HCT116 (cell line): Measurements from ENCODE around the gene NSMF. TPM values are rescaled to one million over a fixed set of nuclear protein-coding genes. Genes with fewer than 3 reads are reported as not detected.
A peak's percentile ranks its signal among the peaks of the same experiment; 100 is the strongest.

ENCODE experiments used
- ATAC-seq: fragments of 200-7000 bp; cut with Tn5 transposase; 2 replicates; pipeline ENCODE4 v1.9.1; 2020; ENCODE audit warnings: mild to moderate bottlenecking, moderate library complexity
- BruUV-seq: library from RNA; stranded (reverse); fragments of 400-500 nt; replicated peaks from 2 replicates; lab custom pipeline; 2021; lab: Mats Ljungman, UMichigan
- CTCF ChIA-PET: fragments of 300-600 bp; sonication (Branson Sonifier 250); formaldehyde crosslinking; loops from one replicate; lab custom pipeline; 2021; ENCODE audit warnings: antibody characterized with exemption; lab: Charles Lee
- POLR2A ChIA-PET: fragments of 300-600, 350-600 bp; sonication (Branson Sonifier 250); formaldehyde crosslinking; loops from one replicate; lab custom pipeline; 2021; ENCODE audit warnings: antibody characterized with exemption; lab: Charles Lee
- RAD21 ChIA-PET, 2 experiments: fragments of 300-600 bp; sonication (Branson Sonifier 250); formaldehyde crosslinking; loops; one replicate each; lab custom pipeline; 2023; ENCODE audit warnings: low total read pairs in 2 of 2; ENCODE audit not compliant: uncharacterized antibody in 2 of 2, unreplicated experiment in 2 of 2, low non-redundant PET in 1 of 2; lab: Charles Lee
- DNase-seq: peaks from one replicate; pipeline ENCODE4 v3.0.0-alpha.2; 2010; ENCODE audit warnings: low read depth, low spot score
- H2AFZ ChIP-seq: fragments of 200-600 bp; shearing (Covaris generic), sonication (generic); 2 replicates; pipeline ENCODE4 v1.6.1; 2017; ENCODE audit warnings: low read depth, mixed run types, mixed read lengths, antibody characterized with exemption, low read length; ENCODE audit not compliant: poor library complexity, severe bottlenecking
- H3K27ac ChIP-seq: 2 replicates; pipeline ENCODE4 v1.5.1; 2012; ENCODE audit warnings: low read depth, low read length
- H3K27me3 ChIP-seq: fragments of 200-600 bp; sonication (generic); 2 replicates; pipeline ENCODE4 v1.6.1; 2016; ENCODE audit warnings: mixed run types, low read length, mixed read lengths; ENCODE audit not compliant: insufficient read depth
- H3K36me3 ChIP-seq, 2 experiments: fragments of 200-500 bp in 1 of 2; fragments of 200-600 bp in 1 of 2; sonication (Bioruptor generic) in 1 of 2; sonication (generic) in 1 of 2; 2 replicates each; pipeline versions ENCODE4 v1.5.1 to v1.6.1; 2014 to 2016; ENCODE audit warnings: low read length in 2 of 2, inconsistent platforms in 1 of 2, mixed read lengths in 1 of 2, mixed run types in 1 of 2; ENCODE audit not compliant: insufficient read depth in 2 of 2, control insufficient read depth in 1 of 2
- H3K4me1 ChIP-seq, 2 experiments: fragments of 200-600 bp in 1 of 2; sonication (generic) in 1 of 2; 2 replicates each; pipeline versions ENCODE4 v1.5.1 to v1.6.1; 2012 to 2017; ENCODE audit warnings: low read length in 2 of 2, inconsistent platforms in 1 of 2, mild to moderate bottlenecking in 1 of 2, mixed read lengths in 1 of 2, mixed run types in 1 of 2, moderate library complexity in 1 of 2; ENCODE audit not compliant: insufficient read depth in 2 of 2, control insufficient read depth in 1 of 2
- H3K4me2 ChIP-seq: fragments of 200-600 bp; sonication (generic); 2 replicates; pipeline ENCODE4 v1.6.1; 2017; ENCODE audit warnings: mixed run types, low read length, mixed read lengths
- H3K4me3 ChIP-seq, 2 experiments: fragments of 200-600 bp in 1 of 2; sonication (generic) in 1 of 2; replicated peaks in 1 of 2; 2 replicates each; pipeline ENCODE4 v1.5.1; 2011 to 2016; ENCODE audit warnings: low read length in 2 of 2, control low read depth in 1 of 2, low read depth in 1 of 2, mild to moderate bottlenecking in 1 of 2, mixed read lengths in 1 of 2, mixed run types in 1 of 2
- H3K79me2 ChIP-seq: fragments of 200-600 bp; sonication (generic); 2 replicates; pipeline ENCODE4 v1.6.1; 2017; ENCODE audit warnings: mild to moderate bottlenecking, mixed run types, low read length, moderate library complexity, mixed read lengths; ENCODE audit not compliant: insufficient read depth
- H3K9ac ChIP-seq: fragments of 200-600 bp; sonication (generic); 2 replicates; pipeline ENCODE4 v1.6.1; 2016; ENCODE audit warnings: low read length, mixed read lengths
- H3K9me2 ChIP-seq: fragments of 200-600 bp; sonication (generic), shearing (Covaris generic); 2 replicates; pipeline ENCODE4 v1.6.1; 2017; ENCODE audit warnings: mixed run types, mild to moderate bottlenecking, moderate library complexity; ENCODE audit not compliant: insufficient read depth
- H3K9me3 ChIP-seq, 2 experiments: fragments of 200-500 bp in 1 of 2; fragments of 200-600 bp in 1 of 2; sonication (Bioruptor generic) in 1 of 2; sonication (generic) in 1 of 2; 2 replicates each; pipeline ENCODE4 v1.6.1; 2014 to 2017; ENCODE audit warnings: low read length in 2 of 2, mixed read lengths in 2 of 2, inconsistent platforms in 1 of 2, low read depth in 1 of 2, mild to moderate bottlenecking in 1 of 2, mixed run types in 1 of 2, moderate library complexity in 1 of 2; ENCODE audit not compliant: control insufficient read depth in 1 of 2, insufficient read depth in 1 of 2
- H4K20me1 ChIP-seq: fragments of 200-600 bp; sonication (generic), shearing (Covaris generic); 2 replicates; pipeline ENCODE4 v1.6.1; 2017; ENCODE audit warnings: mixed run types, mild to moderate bottlenecking, moderate library complexity; ENCODE audit not compliant: insufficient read depth
- ATF3 ChIP-seq: IDR thresholded peaks from 2 replicates; pipeline ENCODE4 v1.6.1; 2012
- CBX3 ChIP-seq: IDR thresholded peaks from 2 replicates; pipeline ENCODE4 v1.6.1; 2012; ENCODE audit warnings: low read depth
- CEBPB ChIP-seq: IDR thresholded peaks from 2 replicates; pipeline ENCODE4 v1.6.1; 2012; ENCODE audit warnings: low read depth
- CTCF ChIP-seq, 3 experiments: fragments of 200-600 bp in 1 of 3; sonication (generic) in 1 of 3; IDR thresholded peaks in 2 of 3; conservative IDR thresholded peaks in 1 of 3; 2 replicates each; pipeline ENCODE4 v1.5.1; 2012 to 2017; ENCODE audit warnings: low read depth in 2 of 3, low read length in 2 of 3, antibody characterized with exemption in 1 of 3, borderline replicate concordance in 1 of 3, control low read depth in 1 of 3, mild to moderate bottlenecking in 1 of 3, mixed read lengths in 1 of 3, mixed run types in 1 of 3, moderate library complexity in 1 of 3; ENCODE audit not compliant: insufficient read depth in 1 of 3
- EGR1 ChIP-seq: IDR thresholded peaks from 2 replicates; pipeline ENCODE4 v1.6.1; 2012; ENCODE audit warnings: low read depth
- ELF1 ChIP-seq: IDR thresholded peaks from 2 replicates; pipeline ENCODE4 v1.6.1; 2012; ENCODE audit warnings: low read depth, borderline replicate concordance
- EZH2 ChIP-seq: fragments of 200-600 bp; sonication (generic); IDR thresholded peaks from 2 replicates; pipeline ENCODE4 v1.6.1; 2017; ENCODE audit warnings: antibody characterized with exemption, mixed run types
- FOSL1 ChIP-seq: IDR thresholded peaks from 2 replicates; pipeline ENCODE4 v1.6.1; 2012; ENCODE audit warnings: low read depth
- POLR2A ChIP-seq: IDR thresholded peaks from 2 replicates; pipeline ENCODE4 v1.7.0; 2011; ENCODE audit warnings: borderline replicate concordance; ENCODE audit not compliant: insufficient read depth, insufficient read length; ENCODE audit errors: extremely low read depth
- POLR2AphosphoS5 ChIP-seq: IDR thresholded peaks from 2 replicates; pipeline ENCODE4 v1.6.1; 2011; ENCODE audit warnings: mild to moderate bottlenecking, low read depth, low read length, moderate library complexity
- REST ChIP-seq: IDR thresholded peaks from 2 replicates; pipeline ENCODE4 v1.6.1; 2012; ENCODE audit warnings: low read depth
- SIN3A ChIP-seq: IDR thresholded peaks from 2 replicates; pipeline ENCODE4 v1.6.1; 2012; ENCODE audit warnings: low read depth
- SP1 ChIP-seq: IDR thresholded peaks from 2 replicates; pipeline ENCODE4 v1.6.1; 2012; ENCODE audit warnings: low read depth
- SRF ChIP-seq: IDR thresholded peaks from 2 replicates; pipeline ENCODE4 v1.6.1; 2012; ENCODE audit warnings: low read depth
- YY1 ChIP-seq: IDR thresholded peaks from 2 replicates; pipeline ENCODE4 v1.6.1; 2011; ENCODE audit warnings: low read length, low read depth, moderate library complexity, mild to moderate bottlenecking; ENCODE audit not compliant: insufficient replicate concordance; ENCODE audit errors: extremely low read depth
- ZBTB33 ChIP-seq: IDR thresholded peaks from 2 replicates; pipeline ENCODE4 v1.6.1; 2011; ENCODE audit warnings: mild to moderate bottlenecking, low read length, moderate library complexity; ENCODE audit not compliant: insufficient replicate concordance; ENCODE audit errors: extremely low read depth
- ZNF274 ChIP-seq: fragments of 200-500 bp; sonication (Bioruptor generic); IDR thresholded peaks from 2 replicates; pipeline ENCODE4 v1.6.1; 2014; ENCODE audit warnings: mild to moderate bottlenecking, low read depth, low read length, inconsistent platforms
- intact Hi-C: fragments of 100-400 bp; cut with micrococcal nuclease; formaldehyde crosslinking; loops from 2 replicates; pipeline ENCODE4 v1.10.0; 2022
- total RNA-seq: library from RNA; stranded (reverse); gene quantifications from one replicate; pipeline ENCODE4 v1.2.1, GENCODE V29; 2021; ENCODE audit not compliant: unreplicated experiment

Gene NSMF
- total RNA-seq, 1 experiment from 2014 or later, result 81.9 TPM

- Histone ChIP-seq H3K27ac (no peak overlapping the region), H3K27me3 (no peaks in the 10 kb centered on the region), H3K9me2 (no peaks in the 10 kb centered on the region), H3K9me3 (no peaks in the 10 kb centered on the region), H3K4me1 (peaks cover 20 to 43% of the 10 kb centered on the region in 2 experiments), H3K4me3 (peak overlapping the region in 1 of 2 experiments; percentile 51; a peak in 3 of 4 replicates), H3K79me2 (peaks cover 5% of the 10 kb centered on the region; the same call in 1 of the 2 replicates), H3K4me2 (peak overlapping the region; percentile 82), H3K9ac (peak overlapping the region; percentile 60; the same call in 1 of the 2 replicates), H3K36me3 (no peaks in the 10 kb centered on the region), H2AFZ (no peak overlapping the region), H4K20me1 (no peaks in the 10 kb centered on the region)
- ChIA-PET RAD21 (interaction anchor here in 1 of 2 experiments (0.7 kb wide), 1 partner anchor 104 kb away, joined by 3 read pairs; the partner anchor contains the start of gene NRARP), CTCF (no interaction called here), POLR2A (no interaction called here)
- ATAC-seq, result no peak; the same call in 1 of the 2 replicates
- intact Hi-C loops, result loop anchor here (2.0 kb wide), 2 partner anchors 105 to 119 kb away; no protein-coding TSS in a partner anchor
- no TSS peak for BruUV-seq
- no peak for DNase-seq
- no peak for TF ChIP-seq CBX3
- TF ChIP-seq EGR1, result no peak
- TF ChIP-seq SIN3A, result no peak
- TF ChIP-seq SRF, result no peak
- no peak for TF ChIP-seq REST
- TF ChIP-seq FOSL1, result no peak
- TF ChIP-seq CTCF (IDR thresholded peaks at IDR 0.05 in 2 of 3, conservative IDR thresholded peaks at IDR 0.05 in 1 of 3; ENCODE audit: borderline replicate concordance in 1 of 3, insufficient read depth in 1 of 3, low read depth in 2 of 3, low read length in 2 of 3), result no peak
- TF ChIP-seq YY1, result no peak
- TF ChIP-seq ZNF274, result no peak
- TF ChIP-seq EZH2, result no peak
- no peak for TF ChIP-seq POLR2AphosphoS5
- TF ChIP-seq POLR2A, result no peak
- TF ChIP-seq ATF3, result no peak
- TF ChIP-seq ELF1, result no peak
- no peak for TF ChIP-seq SP1
- TF ChIP-seq CEBPB, result no peak
- TF ChIP-seq ZBTB33, result no peak
These were observed 52.9 kb downstream of the NSMF start for GRCh38 chr9:137406085-137406760.
